SU-DHL-6 (cell line): ENCODE measurements around the gene TNIK.

Experiments
- H2AFZ ChIP-seq: fragments of 200-600 bp; sonication (generic); 2 replicates; pipeline ENCODE4 v1.6.1; 2014; ENCODE audit warnings: low read depth, mild to moderate bottlenecking, moderate library complexity, mixed read lengths, antibody characterized with exemption, low read length; ENCODE audit not compliant: severe bottlenecking
- H3F3A ChIP-seq: fragments of 200-600 bp; shearing (Covaris generic); 2 replicates; pipeline ENCODE4 v1.6.0; 2016; ENCODE audit warnings: antibody characterized with exemption, mild to moderate bottlenecking; ENCODE audit not compliant: insufficient read depth
- H3K27ac ChIP-seq: fragments of 200-600 bp; sonication (generic); 2 replicates; pipeline ENCODE4 v1.5.1; 2016; ENCODE audit warnings: low read depth, mild to moderate bottlenecking, low read length, moderate library complexity, mixed read lengths
- H3K27me3 ChIP-seq: fragments of 200-600 bp; sonication (generic), shearing (Covaris generic); 2 replicates; pipeline ENCODE4 v1.6.0; 2014; ENCODE audit warnings: mild to moderate bottlenecking, low read length
- H3K36me3 ChIP-seq: fragments of 200-600 bp; sonication (generic); 2 replicates; pipeline ENCODE4 v1.6.1; 2014; ENCODE audit warnings: mild to moderate bottlenecking, low read length, mixed read lengths
- H3K4me2 ChIP-seq: fragments of 300-600, 200-600 bp; shearing (Covaris generic), sonication (generic); 2 replicates; pipeline ENCODE4 v1.6.0; 2014; ENCODE audit warnings: low read length, low read depth, mild to moderate bottlenecking; ENCODE audit not compliant: poor library complexity, severe bottlenecking
- H3K4me3 ChIP-seq: fragments of 200-600 bp; sonication (generic); 2 replicates; pipeline ENCODE4 v1.5.1; 2014; ENCODE audit warnings: antibody characterized with exemption, low read length, mild to moderate bottlenecking, mixed read lengths; ENCODE audit not compliant: insufficient read depth, poor library complexity, severe bottlenecking
- H3K79me2 ChIP-seq: fragments of 200-600 bp; sonication (generic); 2 replicates; pipeline ENCODE4 v1.6.1; 2014; ENCODE audit warnings: mild to moderate bottlenecking, low read length, moderate library complexity; ENCODE audit not compliant: insufficient read depth
- H3K9ac ChIP-seq: fragments of 200-600 bp; sonication (generic); 2 replicates; pipeline ENCODE4 v1.7.0; 2014; ENCODE audit warnings: mild to moderate bottlenecking, low read length
- H3K9me2 ChIP-seq: fragments of 200-600 bp; sonication (generic); replicated peaks from 2 replicates; pipeline ENCODE4 v1.6.1; 2014; ENCODE audit warnings: low read length; ENCODE audit not compliant: insufficient read depth
- H3K9me3 ChIP-seq: fragments of 200-600 bp; sonication (generic); 2 replicates; pipeline ENCODE4 v1.6.1; 2014; ENCODE audit warnings: low read length, mixed read lengths; ENCODE audit not compliant: insufficient read depth
- H4K20me1 ChIP-seq: fragments of 200-600 bp; sonication (generic); 2 replicates; pipeline ENCODE4 v1.6.1; 2014; ENCODE audit warnings: low read depth, mild to moderate bottlenecking, antibody characterized with exemption, low read length, moderate library complexity, mixed read lengths
- EZH2phosphoT487 ChIP-seq: fragments of 200-600 bp; sonication (generic), shearing (Covaris generic); conservative IDR thresholded peaks from 2 replicates; pipeline ENCODE4 v1.6.1; 2018; ENCODE audit warnings: mild to moderate bottlenecking, antibody characterized with exemption, low read length, moderate library complexity, mixed read lengths
- TF ChIP-seq, protein P1 (sequence below): fragments of 200-600 bp; sonication (generic); IDR thresholded peaks from one replicate; pipeline ENCODE4 v1.5.1; 2017; ENCODE audit warnings: antibody characterized with exemption, mild to moderate bottlenecking, low read length, moderate library complexity; ENCODE audit not compliant: insufficient read depth, poor library complexity, severe bottlenecking

Gene TNIK

DNA sequence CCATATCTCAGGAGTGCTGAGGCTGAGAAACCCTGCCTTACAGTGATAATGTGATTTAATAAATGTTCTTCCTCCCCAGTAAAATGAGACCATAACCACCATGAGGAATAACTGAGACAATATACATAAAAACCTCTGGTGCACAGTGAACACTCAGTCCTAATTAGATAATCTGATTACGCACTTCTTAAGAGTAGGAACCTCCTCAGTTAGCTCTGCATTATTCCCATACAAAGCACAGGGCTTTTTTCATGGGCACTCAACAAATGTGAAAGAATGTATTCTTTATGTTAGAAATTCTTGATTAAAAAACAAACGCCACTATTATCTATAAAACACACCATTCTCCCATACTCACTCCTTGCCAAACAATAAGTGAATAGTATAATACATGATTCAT lies 97.0 kb downstream of the TNIK start:
- no peaks in the 10 kb centered on the region for H3K9me2 ChIP-seq
- H3K9ac ChIP-seq, result no peak overlapping the region
- H3K27ac ChIP-seq, result no peak overlapping the region
- H3F3A ChIP-seq, result no peaks in the 10 kb centered on the region
- no peak overlapping the region for H3K4me2 ChIP-seq
- no peaks in the 10 kb centered on the region for H3K27me3 ChIP-seq
- TF ChIP-seq, protein P1, sequence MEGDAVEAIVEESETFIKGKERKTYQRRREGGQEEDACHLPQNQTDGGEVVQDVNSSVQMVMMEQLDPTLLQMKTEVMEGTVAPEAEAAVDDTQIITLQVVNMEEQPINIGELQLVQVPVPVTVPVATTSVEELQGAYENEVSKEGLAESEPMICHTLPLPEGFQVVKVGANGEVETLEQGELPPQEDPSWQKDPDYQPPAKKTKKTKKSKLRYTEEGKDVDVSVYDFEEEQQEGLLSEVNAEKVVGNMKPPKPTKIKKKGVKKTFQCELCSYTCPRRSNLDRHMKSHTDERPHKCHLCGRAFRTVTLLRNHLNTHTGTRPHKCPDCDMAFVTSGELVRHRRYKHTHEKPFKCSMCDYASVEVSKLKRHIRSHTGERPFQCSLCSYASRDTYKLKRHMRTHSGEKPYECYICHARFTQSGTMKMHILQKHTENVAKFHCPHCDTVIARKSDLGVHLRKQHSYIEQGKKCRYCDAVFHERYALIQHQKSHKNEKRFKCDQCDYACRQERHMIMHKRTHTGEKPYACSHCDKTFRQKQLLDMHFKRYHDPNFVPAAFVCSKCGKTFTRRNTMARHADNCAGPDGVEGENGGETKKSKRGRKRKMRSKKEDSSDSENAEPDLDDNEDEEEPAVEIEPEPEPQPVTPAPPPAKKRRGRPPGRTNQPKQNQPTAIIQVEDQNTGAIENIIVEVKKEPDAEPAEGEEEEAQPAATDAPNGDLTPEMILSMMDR, result no peak
- no peak for TF ChIP-seq EZH2phosphoT487
- no peak overlapping the region for H3K4me3 ChIP-seq
- no peak overlapping the region for H2AFZ ChIP-seq
- H3K36me3 ChIP-seq, result no peaks in the 10 kb centered on the region
- no peaks in the 10 kb centered on the region for H4K20me1 ChIP-seq
- no peaks in the 10 kb centered on the region for H3K9me3 ChIP-seq
- H3K79me2 ChIP-seq, result no peaks in the 10 kb centered on the region

DNA sequence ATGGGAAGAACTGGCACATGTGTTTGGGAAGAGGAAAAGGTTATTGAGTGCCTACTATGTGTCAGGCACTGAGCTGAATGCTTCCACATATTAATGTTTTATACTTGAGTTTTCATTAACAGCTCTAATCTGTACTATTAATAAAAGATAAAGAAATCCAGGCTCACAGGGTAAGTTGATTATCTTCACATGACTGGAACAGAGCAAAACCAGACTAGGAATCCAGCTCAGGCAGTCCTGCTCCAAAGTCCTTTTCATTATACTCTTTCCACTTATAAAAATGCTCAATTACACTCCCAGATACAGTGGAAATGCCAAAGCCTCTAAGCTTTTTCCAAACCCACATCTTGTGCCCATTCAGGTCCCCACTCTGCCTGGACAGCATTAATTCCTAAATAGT lies 97.6 kb downstream of the TNIK start:
- H3K36me3 ChIP-seq, result no peaks in the 10 kb centered on the region
- no peaks in the 10 kb centered on the region for H4K20me1 ChIP-seq
- H3K4me3 ChIP-seq, result no peak overlapping the region
- no peaks in the 10 kb centered on the region for H3K9me3 ChIP-seq
- no peak overlapping the region for H2AFZ ChIP-seq
- H3K27ac ChIP-seq, result no peak overlapping the region
- H3K27me3 ChIP-seq, result no peaks in the 10 kb centered on the region
- no peaks in the 10 kb centered on the region for H3F3A ChIP-seq
- no peak for TF ChIP-seq EZH2phosphoT487
- TF ChIP-seq, protein P1, result no peak
- H3K9me2 ChIP-seq, result no peaks in the 10 kb centered on the region
- H3K79me2 ChIP-seq, result no peaks in the 10 kb centered on the region
- H3K4me2 ChIP-seq, result no peak overlapping the region
- H3K9ac ChIP-seq, result no peak overlapping the region

DNA sequence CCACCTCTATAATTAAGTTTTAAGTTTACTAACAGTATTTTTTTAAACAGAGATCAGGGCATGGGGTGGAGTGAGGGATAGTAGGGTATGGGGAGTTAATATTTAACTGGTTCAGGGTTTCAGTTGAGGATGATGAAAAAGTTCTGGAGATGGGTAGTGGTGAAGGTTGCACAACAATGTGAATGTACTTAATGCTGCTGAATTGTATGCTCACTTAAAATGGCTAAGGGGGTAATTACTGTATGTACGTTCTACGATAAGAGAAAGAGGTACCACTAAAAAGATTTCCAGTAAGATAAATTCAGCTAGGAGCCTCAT lies 101.4 kb downstream of the TNIK start:
- Histone ChIP-seq H3K9ac (no peak overlapping the region), H3K79me2 (no peaks in the 10 kb centered on the region), H3F3A (no peaks in the 10 kb centered on the region), H3K9me2 (no peaks in the 10 kb centered on the region), H4K20me1 (no peaks in the 10 kb centered on the region), H2AFZ (no peak overlapping the region), H3K27me3 (no peaks in the 10 kb centered on the region), H3K4me3 (no peak overlapping the region), H3K27ac (no peak overlapping the region), H3K9me3 (no peaks in the 10 kb centered on the region), H3K36me3 (no peaks in the 10 kb centered on the region), H3K4me2 (no peak overlapping the region)
- TF ChIP-seq, protein P1, result no peak
- TF ChIP-seq EZH2phosphoT487, result no peak
